ENCODE measurements around the gene RPS15. TPM values are rescaled to one million over a fixed set of nuclear protein-coding genes. Genes with fewer than 3 reads are reported as not detected.

Gene RPS15
- total RNA-seq, 2 experiments from 2014 or later, result 1,378 to 1,409 TPM

Other genes with a start within 250 kb of the RPS15 start
- gene STK11, start 232.6 kb upstream of the RPS15 start, total RNA-seq, result 10 to 100 TPM; 84.2 to 85.1 TPM
- gene CBARP, start 200.4 kb upstream of the RPS15 start, total RNA-seq, result under 1 TPM; 0.35 to 0.55 TPM
- gene ATP5F1D, start 196.6 kb upstream of the RPS15 start, total RNA-seq, result 100 to 1,000 TPM; 171 to 173 TPM
- 10 to 100 TPM; 86.2 to 88.6 TPM for gene MIDN, start 189.8 kb upstream of the RPS15 start, total RNA-seq
- 100 to 1,000 TPM; 203 to 204 TPM for gene CIRBP, start 169.1 kb upstream of the RPS15 start, total RNA-seq
- 10 to 100 TPM; 45.9 to 50.1 TPM for gene FAM174C, start 162.9 kb upstream of the RPS15 start, total RNA-seq
- gene EFNA2, start 152.5 kb upstream of the RPS15 start, total RNA-seq, result not detected
- 100 to 1,000 TPM; 107 to 109 TPM for gene NDUFS7, start 54.5 kb upstream of the RPS15 start, total RNA-seq
- 10 to 100 TPM; 13.2 to 13.8 TPM for gene GAMT, start 36.9 kb upstream of the RPS15 start, total RNA-seq
- 100 to 1,000 TPM; 194 to 218 TPM for gene DAZAP1, start 30.8 kb upstream of the RPS15 start, total RNA-seq
- gene APC2, start 11.7 kb downstream of the RPS15 start, total RNA-seq, result under 1 TPM in 1 of 2 experiments, not detected in 1; 0.03 TPM
- gene C19orf25, start 40.8 kb downstream of the RPS15 start, total RNA-seq, result 10 to 100 TPM; 38.4 to 38.5 TPM
- 1 to 10 TPM; 2.5 to 3.6 TPM for gene PCSK4, start 52.0 kb downstream of the RPS15 start, total RNA-seq
- 1 to 10 TPM; 1.1 to 1.6 TPM for gene REEP6, start 52.8 kb downstream of the RPS15 start, total RNA-seq
- 1 to 10 TPM; 2.9 to 3.5 TPM for gene ADAMTSL5, start 74.6 kb downstream of the RPS15 start, total RNA-seq
- not detected for gene PLK5, start 85.7 kb downstream of the RPS15 start, total RNA-seq
- 1 to 10 TPM; 7.6 to 8.4 TPM for gene MEX3D, start 129.9 kb downstream of the RPS15 start, total RNA-seq
- 10 to 100 TPM; 63.6 to 66.8 TPM for gene MBD3, start 154.5 kb downstream of the RPS15 start, total RNA-seq
- gene UQCR11, start 167.1 kb downstream of the RPS15 start, total RNA-seq, result 100 to 1,000 TPM; 177 to 191 TPM
- gene TCF3, start 214.2 kb downstream of the RPS15 start, total RNA-seq, result 10 to 100 TPM; 67.3 to 71.2 TPM